Thyroid gland (tissue), 4 donors: ENCODE data around the gene CDYL2.

Source experiments
- CTCF ChIP-seq, 6 experiments: fragments of 200-600 bp in 3 of 6; fragments of 450-650 bp in 3 of 6; sonication (generic) in 3 of 6; IDR thresholded peaks; one replicate each; pipeline ENCODE4 v1.5.1; 2016 to 2019; ENCODE audit warnings: antibody characterized with exemption in 6 of 6, mild to moderate bottlenecking in 2 of 6, inconsistent platforms in 1 of 6, moderate library complexity in 1 of 6
- POLR2A ChIP-seq, 2 donors: fragments of 450-650 bp; IDR thresholded peaks; one replicate each; pipeline ENCODE4 v1.6.1; 2017; ENCODE audit warnings: antibody characterized with exemption in 2 of 2, mild to moderate bottlenecking in 2 of 2, moderate library complexity in 1 of 2

DNA sequence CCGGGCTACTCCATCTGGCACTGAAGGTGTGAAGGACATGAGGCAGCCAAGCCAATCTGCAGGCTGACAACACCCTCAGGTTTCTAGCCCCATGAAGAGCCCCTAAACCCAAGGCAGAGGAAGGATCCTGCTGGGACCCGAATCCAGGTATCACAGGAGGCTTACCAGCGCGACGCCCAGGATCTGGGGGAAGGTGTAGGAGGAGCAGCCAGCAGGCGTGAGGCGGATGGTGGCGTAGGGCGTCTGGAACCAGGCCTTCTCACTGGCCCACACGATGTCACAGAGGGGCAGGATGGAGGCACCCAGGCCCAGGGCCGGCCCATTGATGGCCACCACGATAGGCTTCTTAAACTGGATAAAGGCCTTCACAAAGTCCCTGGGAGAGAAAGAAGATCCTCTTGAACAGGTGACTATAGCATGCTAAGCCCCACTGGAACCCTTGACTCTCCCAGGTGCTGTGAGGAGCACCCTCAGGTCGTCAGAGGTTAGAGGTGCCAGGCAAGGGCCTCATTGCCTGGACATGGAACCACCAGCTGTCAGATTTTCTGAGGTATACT lies 191.9 kb downstream of the CDYL2 start:
- TF ChIP-seq CTCF (IDR thresholded peaks at IDR 0.05) = no peak
- no peak for TF ChIP-seq POLR2A (IDR thresholded peaks at IDR 0.05)
